Thoracic aorta (tissue), 2 donors: ENCODE data around the gene CIB2. TPM values are rescaled to one million over a fixed set of nuclear protein-coding genes. Genes with fewer than 3 reads are reported as not detected.
A peak's percentile ranks its signal among the peaks of the same experiment; 100 is the strongest.

Experiments
- ATAC-seq: fragments of 150-250 bp; one replicate; pipeline ENCODE4 v1.8.0; 2017; ENCODE audit warnings: low read depth; ENCODE audit not compliant: insufficient number of reproducible peaks, low FRiP score
- DNase-seq: peaks from one replicate; pipeline ENCODE4 v3.0.0-alpha.2; 2020; ENCODE audit warnings: low spot score
- H3K27ac ChIP-seq, 2 donors: fragments of 200-600 bp; sonication (generic); 1 replicate in 1 of 2; 2 replicates in 1 of 2; pipeline ENCODE4 v1.5.1; 2016; ENCODE audit warnings: mild to moderate bottlenecking in 2 of 2, moderate library complexity in 2 of 2
- H3K27me3 ChIP-seq: fragments of 200-600 bp; sonication (generic); replicated peaks from 2 replicates; pipeline ENCODE4 v1.6.0; 2016; ENCODE audit warnings: mild to moderate bottlenecking; ENCODE audit not compliant: insufficient read depth
- H3K36me3 ChIP-seq: fragments of 200-600 bp; sonication (generic); one replicate; pipeline ENCODE4 v1.5.1; 2016
- H3K4me1 ChIP-seq, 2 donors: fragments of 200-600 bp; sonication (generic); 1 replicate in 1 of 2; 2 replicates in 1 of 2; pipeline versions ENCODE4 v1.5.1 to v1.6.0; 2016; ENCODE audit warnings: low read depth in 2 of 2, mild to moderate bottlenecking in 1 of 2; ENCODE audit not compliant: control insufficient read depth in 1 of 2
- H3K4me3 ChIP-seq: fragments of 200-600 bp; sonication (generic); 2 replicates; pipeline ENCODE4 v1.5.1; 2016; ENCODE audit warnings: mild to moderate bottlenecking
- H3K9me3 ChIP-seq: fragments of 200-600 bp; sonication (generic); 2 replicates; pipeline ENCODE4 v1.5.1; 2016
- CTCF ChIP-seq: fragments of 200-600 bp; sonication (generic); IDR thresholded peaks from one replicate; pipeline ENCODE4 v1.5.1; 2019; ENCODE audit warnings: antibody characterized with exemption
- total RNA-seq, 2 donors: library from RNA; depleted of rRNA; stranded (reverse); fragments of >200 nt; gene quantifications; one replicate each; pipeline versions ENCODE4 v1.1.0 to v1.2.3, GENCODE V29; 2016

CIB2 gene
- total RNA-seq, 2 donors from 2014 or later = 1.2 to 7.9 TPM

- H3K27ac ChIP-seq = peak overlapping the region in 1 of 2 donors; percentile 66
- ATAC-seq (no peak), DNase-seq (no peak)
- H3K4me3 ChIP-seq = no peak overlapping the region
- H3K4me1 ChIP-seq = peaks cover 50 to 73% of the 10 kb centered on the region in 2 donors
- H3K27me3 ChIP-seq = no peaks in the 10 kb centered on the region
- no peak for TF ChIP-seq CTCF
- H3K9me3 ChIP-seq = no peaks in the 10 kb centered on the region
- peaks cover 2% of the 10 kb centered on the region for H3K36me3 ChIP-seq
These were observed 72.8 kb downstream of the CIB2 start for GRCh38 chr15:78058401-78058935.

GRCh38 chr15:78057803-78058202, 73.4 kb downstream of the CIB2 start:
- Histone ChIP-seq H3K27ac (peak overlapping the region; percentile 4 to 66), H3K9me3 (no peaks in the 10 kb centered on the region), H3K4me1 (peaks cover 48 to 73% of the 10 kb centered on the region in 2 donors), H3K36me3 (peaks cover 8% of the 10 kb centered on the region), H3K4me3 (no peak overlapping the region), H3K27me3 (no peaks in the 10 kb centered on the region)
- DNase-seq = no peak
- TF ChIP-seq CTCF = no peak
- ATAC-seq = no peak

DNA sequence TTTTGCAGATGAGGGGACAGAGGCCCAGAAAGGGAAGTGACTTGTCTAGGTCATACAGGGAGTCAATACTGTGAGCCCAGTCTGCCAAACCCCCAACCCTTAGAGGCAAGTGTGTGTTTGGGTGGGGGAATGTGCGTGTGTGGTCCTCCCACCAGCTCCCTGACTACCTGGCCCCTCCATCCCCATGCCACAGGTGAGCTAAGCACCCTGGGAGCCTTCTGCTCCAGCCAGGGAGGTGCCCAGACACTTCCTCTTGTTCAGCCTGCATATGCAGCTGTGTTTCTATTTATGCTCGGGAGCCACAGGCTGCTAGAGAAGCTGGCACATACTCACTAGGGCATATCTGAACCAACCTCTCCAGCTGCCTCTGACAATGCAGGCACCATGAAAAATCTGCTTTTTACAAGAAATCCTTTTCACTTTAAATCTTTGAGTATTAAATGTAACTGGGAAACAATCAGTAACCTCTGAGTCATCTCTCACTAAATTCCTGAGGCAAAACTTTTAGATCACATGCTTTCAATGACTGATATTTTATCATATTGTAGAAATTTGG, 74.5 kb downstream of the CIB2 start:
- ATAC-seq = no peak
- Histone ChIP-seq H3K27me3 (no peaks in the 10 kb centered on the region), H3K9me3 (no peaks in the 10 kb centered on the region), H3K4me3 (no peak overlapping the region), H3K36me3 (peaks cover 9% of the 10 kb centered on the region), H3K27ac (peak overlapping the region in 1 of 2 donors; percentile 66), H3K4me1 (peaks cover 49 to 75% of the 10 kb centered on the region in 2 donors)
- DNase-seq = no peak
- no peak for TF ChIP-seq CTCF

GRCh38 chr15:78055919-78056713, 75.1 kb downstream of the CIB2 start:
- H3K4me3 ChIP-seq = no peak overlapping the region
- H3K27ac ChIP-seq = peak overlapping the region in 1 of 2 donors; percentile 66
- peaks cover 49 to 80% of the 10 kb centered on the region in 2 donors for H3K4me1 ChIP-seq
- no peaks in the 10 kb centered on the region for H3K9me3 ChIP-seq
- peaks cover 9% of the 10 kb centered on the region for H3K36me3 ChIP-seq
- no peak for ATAC-seq
- TF ChIP-seq CTCF = no peak
- no peak for DNase-seq
- no peaks in the 10 kb centered on the region for H3K27me3 ChIP-seq

- H3K4me3 ChIP-seq = no peak overlapping the region
- no peaks in the 10 kb centered on the region for H3K9me3 ChIP-seq
- peaks cover 53 to 89% of the 10 kb centered on the region in 2 donors for H3K4me1 ChIP-seq
- peak overlapping the region in 1 of 2 donors; percentile 66 for H3K27ac ChIP-seq
- H3K36me3 ChIP-seq = peaks cover 9% of the 10 kb centered on the region
- no peak for DNase-seq
- TF ChIP-seq CTCF = no peak
- no peak for ATAC-seq
- no peaks in the 10 kb centered on the region for H3K27me3 ChIP-seq
These were observed 76.3 kb downstream of the CIB2 start for GRCh38 chr15:78054966-78055365.
